Mammary epithelial cell (primary cell): ENCODE data around the gene PACS1.

ENCODE experiments used
- EZH2 ChIP-seq: IDR thresholded peaks from 2 replicates; pipeline ENCODE4 v1.6.1; 2012; ENCODE audit warnings: low read length, inconsistent platforms, borderline replicate concordance
- TF ChIP-seq, protein P1 (sequence below), 2 donors: IDR thresholded peaks in 1 of 2; conservative IDR thresholded peaks in 1 of 2; 2 replicates each; pipeline ENCODE4 v1.5.1; 2011 to 2012; ENCODE audit warnings: inconsistent platforms in 2 of 2, low read length in 2 of 2, mild to moderate bottlenecking in 2 of 2, control low read depth in 1 of 2, low read depth in 1 of 2; ENCODE audit not compliant: insufficient read depth in 1 of 2; ENCODE audit errors: extremely low read depth in 1 of 2

DNA sequence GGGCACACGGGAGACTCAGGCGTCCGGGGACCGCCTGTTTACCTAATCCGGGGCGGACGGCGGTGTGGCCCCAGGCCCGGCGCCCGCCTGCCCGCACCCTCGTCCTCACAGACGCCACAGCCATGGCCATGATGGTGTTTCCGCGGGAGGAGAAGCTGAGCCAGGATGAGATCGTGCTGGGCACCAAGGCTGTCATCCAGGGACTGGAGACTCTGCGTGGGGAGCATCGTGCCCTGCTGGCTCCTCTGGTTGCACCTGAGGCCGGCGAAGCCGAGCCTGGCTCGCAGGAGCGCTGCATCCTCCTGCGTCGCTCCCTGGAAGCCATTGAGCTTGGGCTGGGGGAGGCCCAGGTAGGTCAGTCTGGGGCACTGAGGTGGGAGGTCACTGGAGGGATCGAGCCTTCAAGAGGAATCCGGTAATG is 188.4 kb downstream of the PACS1 start:
- TF ChIP-seq, protein P1, sequence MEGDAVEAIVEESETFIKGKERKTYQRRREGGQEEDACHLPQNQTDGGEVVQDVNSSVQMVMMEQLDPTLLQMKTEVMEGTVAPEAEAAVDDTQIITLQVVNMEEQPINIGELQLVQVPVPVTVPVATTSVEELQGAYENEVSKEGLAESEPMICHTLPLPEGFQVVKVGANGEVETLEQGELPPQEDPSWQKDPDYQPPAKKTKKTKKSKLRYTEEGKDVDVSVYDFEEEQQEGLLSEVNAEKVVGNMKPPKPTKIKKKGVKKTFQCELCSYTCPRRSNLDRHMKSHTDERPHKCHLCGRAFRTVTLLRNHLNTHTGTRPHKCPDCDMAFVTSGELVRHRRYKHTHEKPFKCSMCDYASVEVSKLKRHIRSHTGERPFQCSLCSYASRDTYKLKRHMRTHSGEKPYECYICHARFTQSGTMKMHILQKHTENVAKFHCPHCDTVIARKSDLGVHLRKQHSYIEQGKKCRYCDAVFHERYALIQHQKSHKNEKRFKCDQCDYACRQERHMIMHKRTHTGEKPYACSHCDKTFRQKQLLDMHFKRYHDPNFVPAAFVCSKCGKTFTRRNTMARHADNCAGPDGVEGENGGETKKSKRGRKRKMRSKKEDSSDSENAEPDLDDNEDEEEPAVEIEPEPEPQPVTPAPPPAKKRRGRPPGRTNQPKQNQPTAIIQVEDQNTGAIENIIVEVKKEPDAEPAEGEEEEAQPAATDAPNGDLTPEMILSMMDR (conservative IDR thresholded peaks at IDR 0.05 in 1 of 2, IDR thresholded peaks at IDR 0.05 in 1 of 2; ENCODE audit: extremely low read depth in 1 of 2, insufficient read depth in 1 of 2, low read depth in 1 of 2, low read length in 2 of 2) = no peak
- no peak for TF ChIP-seq EZH2
